Tibial nerve (tissue), 4 donors: ENCODE measurements around the gene ANKRD23.

Experiments
- CTCF ChIP-seq, 5 experiments: fragments of 200-600 bp in 3 of 5; fragments of 450-650 bp in 2 of 5; sonication (generic) in 3 of 5; IDR thresholded peaks; one replicate each; pipeline ENCODE4 v1.5.1; 2016 to 2019; ENCODE audit warnings: antibody characterized with exemption in 5 of 5, mild to moderate bottlenecking in 3 of 5, moderate library complexity in 2 of 5
- EP300 ChIP-seq, 2 donors: sonication (generic); formaldehyde crosslinking; IDR thresholded peaks; one replicate each; pipeline ENCODE4 v1.6.1; 2017; ENCODE audit warnings: antibody characterized with exemption in 2 of 2, mild to moderate bottlenecking in 1 of 2
- POLR2A ChIP-seq, 2 donors: fragments of 450-650 bp; IDR thresholded peaks; one replicate each; pipeline ENCODE4 v1.6.1; 2017; ENCODE audit warnings: antibody characterized with exemption in 2 of 2, mild to moderate bottlenecking in 2 of 2, moderate library complexity in 2 of 2

DNA sequence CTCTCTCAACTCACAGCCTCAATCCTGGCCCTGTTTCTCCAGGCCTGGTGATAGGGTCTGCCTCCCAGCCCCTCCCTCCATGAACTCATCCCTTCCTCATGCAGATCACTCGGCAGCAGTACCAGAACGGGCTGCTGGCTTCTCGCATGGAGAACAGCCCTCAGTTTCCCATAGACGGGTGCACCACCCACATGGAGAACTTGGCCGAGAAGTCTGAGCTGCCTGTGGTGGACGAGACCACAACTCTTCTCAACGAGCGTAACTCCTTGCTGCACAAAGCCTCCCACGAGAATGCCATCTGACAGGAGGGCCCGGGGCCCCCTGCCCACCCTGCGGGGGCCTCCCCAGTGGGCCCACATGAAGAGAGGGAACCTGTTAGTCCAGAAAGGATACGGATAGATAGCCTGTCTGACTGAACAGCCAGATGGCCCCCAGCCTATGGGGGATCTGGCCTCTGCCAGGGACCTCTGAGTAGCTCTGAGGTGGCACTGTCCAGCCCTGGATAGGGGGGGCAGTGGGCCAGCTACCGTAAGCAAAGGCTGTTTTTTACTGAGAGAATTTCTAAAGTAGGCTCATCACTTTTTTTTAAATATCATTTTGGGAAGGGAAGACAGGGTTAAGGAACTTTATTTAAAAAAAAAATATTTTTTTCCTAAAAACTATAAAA lies 34.5 kb downstream of the ANKRD23 start:
- TF ChIP-seq EP300 (IDR thresholded peaks at IDR 0.05) (no peak), CTCF (IDR thresholded peaks at IDR 0.05) (no peak), POLR2A (IDR thresholded peaks at IDR 0.05) (no peak)
